ENCODE data around the gene GET4. TPM values are rescaled to one million over a fixed set of nuclear protein-coding genes. Genes with fewer than 3 reads are reported as not detected.

Gene GET4
- total RNA-seq, 4 donors from 2014 or later = 16.3 to 35.0 (median 17.9) TPM

DNA sequence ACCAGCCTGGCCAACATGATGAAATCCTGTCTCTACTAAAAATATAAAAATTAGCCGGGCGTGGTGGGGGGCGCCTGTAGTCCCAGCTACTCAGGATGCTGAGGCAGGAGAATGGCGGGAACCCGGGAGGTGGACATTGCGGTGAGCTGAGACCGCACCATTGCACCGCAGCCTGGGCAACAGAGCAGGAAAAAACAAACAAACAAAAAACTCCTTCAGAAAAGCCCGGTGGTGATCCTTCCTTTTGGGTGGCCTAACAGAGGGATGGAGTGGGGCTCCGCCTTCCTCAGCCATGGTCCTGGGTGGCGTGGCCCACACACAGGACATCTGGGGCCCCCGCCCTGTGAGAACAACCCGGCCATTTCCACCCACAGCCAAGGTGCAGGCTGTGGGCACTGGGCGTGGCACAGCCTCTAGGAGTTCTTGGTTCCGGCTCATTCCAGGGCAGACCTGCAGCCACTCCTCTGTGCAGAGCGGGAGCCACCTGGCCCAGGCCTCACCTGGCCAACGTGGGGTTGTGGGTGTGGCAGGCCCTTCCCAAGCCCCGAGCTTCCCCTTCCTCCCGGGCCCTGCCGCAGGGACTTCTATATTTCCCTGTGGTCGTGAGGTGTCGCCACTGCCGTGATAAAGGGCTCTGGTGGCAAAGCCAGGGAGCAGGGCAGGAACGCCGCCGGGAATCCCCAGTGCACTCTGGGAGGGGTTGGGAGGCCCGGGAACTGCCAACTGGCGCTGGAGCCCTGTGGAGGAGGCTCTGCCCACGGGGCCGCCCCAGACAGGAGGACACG, 37.6 kb downstream of the GET4 start:
- TF ChIP-seq, protein P1, sequence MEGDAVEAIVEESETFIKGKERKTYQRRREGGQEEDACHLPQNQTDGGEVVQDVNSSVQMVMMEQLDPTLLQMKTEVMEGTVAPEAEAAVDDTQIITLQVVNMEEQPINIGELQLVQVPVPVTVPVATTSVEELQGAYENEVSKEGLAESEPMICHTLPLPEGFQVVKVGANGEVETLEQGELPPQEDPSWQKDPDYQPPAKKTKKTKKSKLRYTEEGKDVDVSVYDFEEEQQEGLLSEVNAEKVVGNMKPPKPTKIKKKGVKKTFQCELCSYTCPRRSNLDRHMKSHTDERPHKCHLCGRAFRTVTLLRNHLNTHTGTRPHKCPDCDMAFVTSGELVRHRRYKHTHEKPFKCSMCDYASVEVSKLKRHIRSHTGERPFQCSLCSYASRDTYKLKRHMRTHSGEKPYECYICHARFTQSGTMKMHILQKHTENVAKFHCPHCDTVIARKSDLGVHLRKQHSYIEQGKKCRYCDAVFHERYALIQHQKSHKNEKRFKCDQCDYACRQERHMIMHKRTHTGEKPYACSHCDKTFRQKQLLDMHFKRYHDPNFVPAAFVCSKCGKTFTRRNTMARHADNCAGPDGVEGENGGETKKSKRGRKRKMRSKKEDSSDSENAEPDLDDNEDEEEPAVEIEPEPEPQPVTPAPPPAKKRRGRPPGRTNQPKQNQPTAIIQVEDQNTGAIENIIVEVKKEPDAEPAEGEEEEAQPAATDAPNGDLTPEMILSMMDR (IDR thresholded peaks at IDR 0.05; ENCODE audit: low read depth) = no peak

GRCh38 chr7:914521-915194, 38.3 kb downstream of the GET4 start:
- TF ChIP-seq, protein P1 (IDR thresholded peaks at IDR 0.05; ENCODE audit: low read depth) = no peak

GRCh38 chr7:915291-916218, 39.2 kb downstream of the GET4 start:
- TF ChIP-seq, protein P1 (IDR thresholded peaks at IDR 0.05; ENCODE audit: low read depth) = no peak

GRCh38 chr7:916291-916941, 40.1 kb downstream of the GET4 start:
- TF ChIP-seq, protein P1 (IDR thresholded peaks at IDR 0.05; ENCODE audit: low read depth) = no peak

DNA sequence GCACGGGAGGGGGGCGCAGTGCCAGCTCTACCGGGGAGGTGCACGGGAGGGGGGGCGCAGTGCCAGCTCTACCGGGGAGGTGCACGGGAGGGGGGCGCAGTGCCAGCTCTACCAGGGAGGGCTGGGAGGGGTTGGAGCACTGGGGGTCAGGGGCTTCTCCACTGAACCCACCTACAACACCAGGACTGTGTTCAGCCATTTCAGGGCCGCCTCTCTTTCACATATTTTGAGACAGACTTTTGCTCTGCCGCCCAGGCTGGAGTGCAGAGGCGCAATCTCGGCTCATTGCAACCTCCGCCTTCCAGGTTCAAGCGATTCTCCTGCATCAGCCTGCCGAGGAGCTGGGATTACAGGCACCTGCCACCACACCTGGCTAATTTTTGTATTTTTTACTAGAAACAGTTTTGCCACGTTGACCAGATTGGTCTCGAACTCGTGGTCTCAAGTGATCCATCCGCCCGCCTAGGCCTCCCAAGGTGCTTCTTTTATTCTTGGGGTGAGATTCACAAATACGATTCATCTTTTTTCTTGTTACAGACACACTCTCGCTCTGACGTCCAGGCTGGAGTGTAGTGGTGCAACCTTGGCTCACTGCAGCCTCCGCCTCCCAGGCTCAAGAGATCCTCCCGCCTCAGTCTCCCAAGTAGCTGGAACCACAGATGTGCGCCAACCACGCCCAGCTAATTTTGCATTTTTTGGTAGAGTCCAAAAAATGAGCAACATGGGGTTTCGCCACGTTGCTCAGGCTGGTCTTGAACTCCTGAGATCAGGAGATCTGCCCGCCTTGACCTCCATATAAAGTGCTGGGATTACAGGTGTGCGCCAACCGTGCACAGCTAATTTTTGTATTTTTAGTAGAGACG, 41.1 kb downstream of the GET4 start:
- TF ChIP-seq, protein P1 (IDR thresholded peaks at IDR 0.05; ENCODE audit: low read depth) = no peak

GRCh38 chr7:918118-918425, 41.7 kb downstream of the GET4 start:
- TF ChIP-seq, protein P1 (IDR thresholded peaks at IDR 0.05; ENCODE audit: low read depth) = no peak

All from subcutaneous adipose tissue (tissue), 4 donors.